Measurements from ENCODE around the gene RCAN2.

GRCh38 chr6:46201702-46202101 lies 289.5 kb downstream of the RCAN2 start:
- no peak for TF ChIP-seq CTCF (IDR thresholded peaks at IDR 0.05)
- TF ChIP-seq POLR2AphosphoS5 (IDR thresholded peaks at IDR 0.05) = no peak
- no peak for TF ChIP-seq EP300 (IDR thresholded peaks at IDR 0.05)
- TF ChIP-seq POLR2A (IDR thresholded peaks at IDR 0.05; ENCODE audit: low read depth) = no peak

Data from esophagus muscularis mucosa (tissue), 4 donors.